HEK293T (cell line): ENCODE measurements around the gene TLK1.

Experiments
- CTCF ChIA-PET: fragments of 350-600 bp; formaldehyde crosslinking; extraction: SDS; loops from one replicate; lab custom pipeline; 2021; ENCODE audit warnings: antibody characterized with exemption, inconsistent platforms; lab: Yijun Ruan, JAX
- POLR2A ChIA-PET: fragments of 350-600 bp; formaldehyde crosslinking; extraction: SDS; loops from one replicate; lab custom pipeline; 2020; ENCODE audit warnings: antibody characterized with exemption, inconsistent platforms; lab: Yijun Ruan, JAX
- DNase-seq: peaks from one replicate; pipeline ENCODE4 v3.0.0; 2012; ENCODE audit warnings: mixed read lengths; ENCODE audit errors: extremely low spot score
- ARNT ChIP-seq: fragments of 450-650 bp; IDR thresholded peaks from 2 replicates; pipeline ENCODE4 v1.6.1; 2017; ENCODE audit warnings: mild to moderate bottlenecking
- BHLHE40 ChIP-seq: fragments of 450-650 bp; IDR thresholded peaks from 2 replicates; pipeline ENCODE4 v1.6.1; 2016; ENCODE audit warnings: mild to moderate bottlenecking, moderate library complexity, borderline replicate concordance
- CTBP1 ChIP-seq: fragments of 450-650 bp; IDR thresholded peaks from 2 replicates; pipeline ENCODE4 v1.6.1; 2016; ENCODE audit warnings: borderline replicate concordance
- ELF4 ChIP-seq: fragments of 450-650 bp; IDR thresholded peaks from 2 replicates; pipeline ENCODE4 v1.6.1; 2017; ENCODE audit warnings: antibody characterized with exemption
- FOXA1 ChIP-seq: fragments of 450-650 bp; IDR thresholded peaks from 2 replicates; pipeline ENCODE4 v1.6.1; 2016; ENCODE audit warnings: mild to moderate bottlenecking
- FOXK2 ChIP-seq: fragments of 450-650 bp; IDR thresholded peaks from 2 replicates; pipeline ENCODE4 v1.6.1; 2016; ENCODE audit warnings: mild to moderate bottlenecking
- FOXM1 ChIP-seq: fragments of 450-650 bp; IDR thresholded peaks from 2 replicates; pipeline ENCODE4 v1.6.1; 2017; ENCODE audit warnings: mild to moderate bottlenecking, borderline replicate concordance
- HDGF ChIP-seq: fragments of 450-650 bp; IDR thresholded peaks from 2 replicates; pipeline ENCODE4 v1.6.1; 2017; ENCODE audit warnings: antibody characterized with exemption, borderline replicate concordance
- L3MBTL2 ChIP-seq: fragments of 450-650 bp; conservative IDR thresholded peaks from 2 replicates; pipeline ENCODE4 v1.6.1; 2016; ENCODE audit warnings: mild to moderate bottlenecking
- LEF1 ChIP-seq: fragments of 450-650 bp; IDR thresholded peaks from 2 replicates; pipeline ENCODE4 v1.6.1; 2017; ENCODE audit warnings: mild to moderate bottlenecking, borderline replicate concordance
- NFRKB ChIP-seq: fragments of 450-650 bp; IDR thresholded peaks from 2 replicates; pipeline ENCODE4 v1.6.1; 2016; ENCODE audit warnings: mild to moderate bottlenecking, moderate library complexity
- SP1 ChIP-seq: fragments of 450-650 bp; IDR thresholded peaks from 2 replicates; pipeline ENCODE4 v1.6.1; 2017
- SUZ12 ChIP-seq: fragments of 450-650 bp; IDR thresholded peaks from 2 replicates; pipeline ENCODE4 v1.6.1; 2016; ENCODE audit warnings: mild to moderate bottlenecking
- TARDBP ChIP-seq: fragments of 450-650 bp; IDR thresholded peaks from 2 replicates; pipeline ENCODE4 v1.6.1; 2016
- ZNF384 ChIP-seq: fragments of 450-650 bp; IDR thresholded peaks from 2 replicates; pipeline ENCODE4 v1.6.1; 2016
- TF ChIP-seq, protein P1 (sequence below): fragments of 450-650 bp; IDR thresholded peaks from 2 replicates; pipeline ENCODE4 v1.6.1; 2016

TLK1 gene

DNA sequence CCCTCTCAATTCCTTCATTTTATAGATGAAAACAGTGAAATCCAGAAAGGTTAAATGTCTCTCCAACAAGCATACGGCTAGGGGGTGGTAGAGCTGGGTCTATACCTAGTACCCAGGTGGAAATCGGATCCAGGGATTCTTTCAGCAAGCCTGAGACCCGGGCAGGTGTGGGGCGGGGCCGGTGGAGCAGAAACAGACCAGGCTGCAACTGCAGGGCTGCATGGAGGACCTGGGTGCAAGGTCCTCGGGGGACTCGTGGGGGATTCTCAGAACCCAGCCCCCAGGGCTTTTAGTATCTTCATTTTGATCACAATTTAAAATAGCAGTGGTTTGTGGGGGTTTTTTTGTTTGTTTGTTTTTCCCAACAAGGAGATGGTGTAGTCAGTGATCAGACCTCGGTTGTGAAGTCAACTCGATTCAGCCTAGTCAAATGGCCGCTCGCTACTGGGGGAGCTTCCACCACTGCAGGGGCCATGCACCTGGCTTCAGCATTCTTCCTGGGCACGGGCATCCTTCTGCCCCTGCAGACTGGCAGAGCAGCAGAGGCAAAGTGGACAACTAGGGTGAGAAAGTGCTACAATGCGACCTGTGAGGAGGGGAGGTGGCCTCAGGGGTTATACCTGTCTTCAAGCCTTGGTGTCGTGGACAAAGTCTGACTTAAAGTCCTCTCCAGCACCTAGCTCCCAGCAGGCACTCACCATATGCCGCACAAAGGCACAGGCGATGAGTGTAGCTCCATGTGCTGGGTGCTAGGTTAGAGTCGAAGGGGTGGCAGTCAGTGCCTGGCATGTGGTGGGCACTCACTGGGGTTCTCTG, 185.4 kb downstream of the TLK1 start:
- POLR2A ChIA-PET = no interaction called here
- DNase-seq = no peak
- no peak for TF ChIP-seq FOXM1
- no peak for TF ChIP-seq ELF4
- CTCF ChIA-PET = interaction anchor here (1.0 kb wide), 1 partner anchor 441 kb away, joined by 3 read pairs; no protein-coding TSS in a partner anchor

DNA sequence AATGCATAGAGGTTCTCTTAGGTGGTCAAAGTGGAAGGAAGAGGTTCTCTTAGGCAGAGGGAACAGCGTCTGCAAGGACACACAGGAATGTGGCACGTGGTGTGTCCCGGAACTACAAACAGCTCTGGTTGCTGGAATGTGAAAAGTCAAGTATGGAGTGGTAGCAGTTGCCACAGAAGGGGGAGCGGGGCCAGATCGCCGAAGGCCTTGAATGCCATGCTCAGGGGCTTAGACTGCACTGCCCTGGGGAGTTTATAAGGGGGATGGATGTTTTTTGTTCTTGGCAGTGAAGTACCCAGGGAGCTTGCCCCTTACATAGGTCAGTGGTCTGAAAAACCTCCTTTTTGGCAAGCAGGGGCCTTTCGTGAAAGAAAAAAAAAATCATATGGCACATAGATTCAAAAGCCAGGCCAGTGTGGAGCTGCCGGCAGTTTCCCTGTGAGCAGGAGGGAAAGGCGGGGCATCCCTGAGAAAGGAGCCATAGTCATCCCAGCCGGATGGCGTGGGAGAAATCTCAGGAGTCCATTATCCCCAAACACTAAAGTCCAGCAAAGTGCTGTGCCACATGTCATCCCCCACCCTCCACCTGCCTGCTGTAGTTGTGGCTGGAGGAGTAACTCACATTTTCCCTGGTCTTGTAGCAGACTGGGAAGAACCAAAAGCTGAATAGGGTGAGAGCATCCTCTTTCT, 186.2 kb downstream of the TLK1 start:
- TF ChIP-seq FOXA1 = no peak
- TF ChIP-seq SUZ12 = no peak
- no peak for TF ChIP-seq L3MBTL2
- TF ChIP-seq HDGF = no peak
- TF ChIP-seq FOXK2 = no peak
- TF ChIP-seq, protein P1, sequence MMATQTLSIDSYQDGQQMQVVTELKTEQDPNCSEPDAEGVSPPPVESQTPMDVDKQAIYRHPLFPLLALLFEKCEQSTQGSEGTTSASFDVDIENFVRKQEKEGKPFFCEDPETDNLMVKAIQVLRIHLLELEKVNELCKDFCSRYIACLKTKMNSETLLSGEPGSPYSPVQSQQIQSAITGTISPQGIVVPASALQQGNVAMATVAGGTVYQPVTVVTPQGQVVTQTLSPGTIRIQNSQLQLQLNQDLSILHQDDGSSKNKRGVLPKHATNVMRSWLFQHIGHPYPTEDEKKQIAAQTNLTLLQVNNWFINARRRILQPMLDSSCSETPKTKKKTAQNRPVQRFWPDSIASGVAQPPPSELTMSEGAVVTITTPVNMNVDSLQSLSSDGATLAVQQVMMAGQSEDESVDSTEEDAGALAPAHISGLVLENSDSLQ = no peak
- no peak for TF ChIP-seq ARNT
- TF ChIP-seq ELF4 = no peak
- TF ChIP-seq BHLHE40 = no peak
- ChIA-PET POLR2A (interaction anchor here (1.2 kb wide), 1 partner anchor 45 kb away, joined by 4 read pairs; no protein-coding TSS in a partner anchor), CTCF (interaction anchor here (0.6 to 1.0 kb wide), 2 partner anchors 184 to 442 kb away, joined by 3 read pairs; no protein-coding TSS in a partner anchor)
- no peak for DNase-seq

DNA sequence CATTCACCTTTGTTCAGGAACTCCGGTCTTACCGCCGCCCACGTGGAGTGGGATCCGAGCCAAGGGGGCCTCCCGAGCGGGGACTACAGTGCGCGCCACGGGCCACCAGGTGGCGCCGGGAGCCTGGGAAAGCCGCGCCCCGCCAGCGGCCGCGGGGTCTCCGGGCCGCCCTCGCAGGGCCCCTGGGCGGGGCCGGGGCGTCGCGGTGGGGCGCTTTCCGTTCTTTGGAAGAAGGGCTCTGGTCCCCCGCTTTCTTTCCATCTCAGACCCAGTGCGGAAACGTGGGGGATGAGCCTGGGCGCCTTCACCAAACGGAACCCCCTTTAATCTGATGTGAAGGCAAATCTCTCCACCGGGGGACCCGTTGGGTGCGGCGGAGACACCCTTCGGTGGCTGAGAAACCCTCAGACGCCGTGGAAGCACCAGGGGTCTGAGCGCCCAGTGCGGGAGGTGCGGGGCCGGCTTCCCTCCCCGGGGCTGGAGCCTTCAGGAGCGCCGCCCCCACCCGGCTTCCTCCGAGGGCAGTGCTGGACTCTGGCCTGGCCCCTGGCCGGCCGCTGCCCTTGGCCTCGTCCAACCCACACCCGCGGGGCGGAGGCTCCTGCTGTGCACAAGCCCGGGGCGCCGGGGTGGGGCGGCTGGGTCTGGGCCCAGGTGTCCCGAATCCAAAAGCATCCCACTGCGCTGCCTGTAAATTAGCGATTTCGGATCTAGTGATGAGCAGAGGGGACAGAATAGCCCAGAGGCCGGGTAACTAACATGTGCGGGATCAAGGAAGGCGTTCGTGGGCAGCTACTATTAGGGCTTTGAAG, 187.0 kb downstream of the TLK1 start:
- POLR2A ChIA-PET = interaction anchor here (1.2 kb wide), 1 partner anchor 44 kb away, joined by 4 read pairs; no protein-coding TSS in a partner anchor
- TF ChIP-seq L3MBTL2 (0 out of 2 replicates have a peak, but pooled peaks have one; percentile 3), HDGF (no peak)
- peak; percentile 95 for DNase-seq

DNA sequence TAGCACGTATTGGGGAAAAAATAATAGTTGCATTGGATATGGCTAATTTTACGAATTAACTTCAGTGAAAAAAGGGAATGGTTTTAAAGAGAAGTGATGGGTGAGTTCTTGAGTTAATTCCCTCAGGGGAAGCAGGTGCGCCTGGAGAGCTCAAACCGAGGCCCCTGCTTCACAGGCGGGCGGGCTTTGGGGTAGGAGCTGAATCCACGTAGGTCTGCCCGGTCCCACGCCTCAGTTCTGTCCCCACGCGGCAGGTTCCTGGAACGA, 187.5 kb downstream of the TLK1 start:
- POLR2A ChIA-PET = no interaction called here
- DNase-seq = no peak
- CTCF ChIA-PET = interaction anchor here (0.5 to 1.9 kb wide), 5 partner anchors 9 to 443 kb away, joined by 4 to 19 read pairs (median 5); no protein-coding TSS in a partner anchor
- TF ChIP-seq L3MBTL2 (peak; percentile 33; the same call in 1 of the 2 replicates), TARDBP (no peak), ELF4 (no peak), HDGF (no peak), ZNF384 (no peak)

More for the DNA sequence above, 187.0 kb downstream of the TLK1 start:
- CTCF ChIA-PET = interaction anchor here (0.9 to 1.9 kb wide), 4 partner anchors 10 to 443 kb away, joined by 3 to 19 read pairs (median 5); no protein-coding TSS in a partner anchor

DNA sequence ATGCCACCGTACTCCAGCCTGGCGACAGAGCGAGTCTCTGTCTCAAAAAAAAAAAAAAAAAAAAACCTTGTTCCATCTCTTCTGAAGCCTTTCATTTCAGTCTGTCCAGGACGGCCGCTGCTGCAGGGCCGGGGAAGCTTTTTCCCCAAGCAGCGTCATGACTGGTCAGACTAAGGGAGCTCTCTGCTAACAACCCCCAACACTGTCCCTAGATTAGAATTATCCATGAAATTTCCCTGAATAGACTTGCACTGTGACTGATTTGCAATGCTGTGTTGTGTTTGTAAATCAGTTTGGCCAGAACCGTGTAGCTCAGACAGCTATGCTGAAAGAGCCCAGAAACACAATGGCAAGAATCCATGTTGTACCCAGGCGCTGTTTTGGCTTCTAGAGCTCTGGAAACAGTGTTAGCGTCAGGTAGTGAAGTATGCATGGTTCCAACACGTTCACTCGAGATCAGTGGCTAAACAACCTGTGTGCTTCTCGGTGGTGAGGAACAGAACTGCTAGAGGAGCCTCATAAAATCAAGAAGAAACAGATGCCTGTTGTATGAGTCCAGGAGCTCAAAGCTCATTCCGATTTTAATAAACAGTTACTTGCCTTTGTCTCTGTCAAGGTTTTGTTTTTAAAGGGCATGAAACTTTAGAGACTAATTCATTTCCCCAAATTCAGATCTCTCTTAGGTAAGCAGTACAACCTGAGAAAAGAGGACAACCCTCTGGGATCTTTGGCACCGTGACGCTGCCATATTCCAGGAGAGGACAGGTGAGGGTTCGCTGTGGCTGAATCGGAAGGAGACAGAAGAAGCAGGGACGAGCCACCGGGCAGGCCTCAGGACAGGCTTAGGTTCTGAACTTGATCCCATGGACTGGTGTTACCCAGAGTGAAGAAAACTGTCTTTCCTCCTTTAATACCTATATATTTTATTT, 188.1 kb downstream of the TLK1 start:
- CTCF ChIA-PET = interaction anchor here (0.5 to 1.9 kb wide), 5 partner anchors 9 to 444 kb away, joined by 4 to 19 read pairs (median 5); no protein-coding TSS in a partner anchor
- DNase-seq = no peak
- TF ChIP-seq FOXA1 (no peak), L3MBTL2 (no peak), ZNF384 (no peak), BHLHE40 (no peak), SP1 (no peak), TARDBP (no peak), NFRKB (no peak), ELF4 (no peak), SUZ12 (no peak), HDGF (no peak), ARNT (no peak), FOXK2 (no peak), FOXM1 (no peak)
- TF ChIP-seq, protein P1 = no peak

DNA sequence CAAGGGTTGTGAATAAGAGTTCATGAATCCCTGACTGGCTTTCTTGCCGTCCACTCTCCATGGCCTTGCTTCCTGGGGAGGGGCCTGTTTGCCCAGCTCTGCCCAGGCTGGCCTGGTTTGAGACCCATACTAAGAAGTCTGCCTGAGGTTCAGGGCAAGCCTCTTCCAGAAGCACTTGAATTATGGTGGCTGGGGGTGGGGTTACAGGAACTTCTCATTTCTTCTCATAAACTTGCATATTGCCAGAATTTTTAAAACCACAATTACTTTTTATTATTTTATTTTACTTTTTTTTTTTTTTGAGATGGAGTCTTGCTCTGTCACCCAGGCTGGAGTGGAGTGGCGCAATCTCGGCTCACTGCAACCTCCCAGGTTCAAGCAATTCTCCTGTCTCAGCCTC, 189.6 kb downstream of the TLK1 start:
- CTCF ChIA-PET = no interaction called here
- TF ChIP-seq FOXA1 = no peak
- TF ChIP-seq, protein P1 = no peak
- TF ChIP-seq NFRKB = no peak
- no peak for TF ChIP-seq ZNF384
- TF ChIP-seq L3MBTL2 = no peak
- no peak for TF ChIP-seq BHLHE40
- TF ChIP-seq FOXK2 = no peak
- TF ChIP-seq CTBP1 = no peak
- no peak for TF ChIP-seq LEF1
- no peak for TF ChIP-seq ARNT
- no peak for TF ChIP-seq HDGF
- no peak for TF ChIP-seq TARDBP
- no peak for TF ChIP-seq FOXM1
- no peak for TF ChIP-seq ELF4
- no peak for TF ChIP-seq SUZ12
- TF ChIP-seq SP1 = no peak
- POLR2A ChIA-PET = no interaction called here
- DNase-seq = no peak

More for the DNA sequence above, 188.1 kb downstream of the TLK1 start:
- POLR2A ChIA-PET = no interaction called here
